H9 (cell line): ENCODE results near the gene C20orf204. TPM values are rescaled to one million over a fixed set of nuclear protein-coding genes. Genes with fewer than 3 reads are reported as not detected.

ENCODE experiments used
- DNase-seq: peaks from one replicate; pipeline ENCODE4 v3.0.0-alpha.2; 2017
- H2AFZ ChIP-seq: one replicate; pipeline ENCODE4 v1.6.1; 2013; ENCODE audit warnings: mild to moderate bottlenecking, low read length, control low read depth, moderate library complexity
- H2AK5ac ChIP-seq: 2 replicates; pipeline ENCODE4 v1.6.1; 2013; ENCODE audit warnings: low read length, control low read depth, mixed read lengths; ENCODE audit not compliant: insufficient read length
- H2BK120ac ChIP-seq: one replicate; pipeline ENCODE4 v1.6.1; 2013; ENCODE audit warnings: low read depth, mild to moderate bottlenecking, low read length, control low read depth, inconsistent platforms; ENCODE audit not compliant: poor library complexity, severe bottlenecking
- H2BK12ac ChIP-seq: 2 replicates; pipeline ENCODE4 v1.6.1; 2013; ENCODE audit warnings: low read length, control low read depth, mixed read lengths, low read depth; ENCODE audit not compliant: insufficient read length
- H2BK15ac ChIP-seq: 2 replicates; pipeline ENCODE4 v1.6.1; 2013; ENCODE audit warnings: low read depth, low read length, control low read depth
- H2BK20ac ChIP-seq: one replicate; pipeline ENCODE4 v1.6.1; 2013; ENCODE audit warnings: low read depth, mild to moderate bottlenecking, low read length, control low read depth, inconsistent platforms; ENCODE audit not compliant: poor library complexity, severe bottlenecking
- H2BK5ac ChIP-seq: 2 replicates; pipeline ENCODE4 v1.6.1; 2013; ENCODE audit warnings: low read length, control low read depth, mixed read lengths; ENCODE audit not compliant: insufficient read length
- H3K14ac ChIP-seq: 2 replicates; pipeline ENCODE4 v1.6.1; 2013; ENCODE audit warnings: low read length, control low read depth; ENCODE audit not compliant: insufficient read depth
- H3K18ac ChIP-seq: 2 replicates; pipeline ENCODE4 v1.6.1; 2013; ENCODE audit warnings: low read depth, mild to moderate bottlenecking, mixed read lengths, low read length, control low read depth; ENCODE audit not compliant: insufficient read length
- H3K23ac ChIP-seq: 2 replicates; pipeline ENCODE4 v1.6.1; 2013; ENCODE audit warnings: low read length, control low read depth, mixed read lengths, low read depth; ENCODE audit not compliant: insufficient read length
- H3K23me2 ChIP-seq: 2 replicates; pipeline ENCODE4 v1.6.1; 2013; ENCODE audit warnings: low read depth, mild to moderate bottlenecking, mixed read lengths, low read length, control low read depth; ENCODE audit not compliant: insufficient read length, poor library complexity, severe bottlenecking
- H3K27ac ChIP-seq: 2 replicates; pipeline ENCODE4 v1.5.1; 2013; ENCODE audit warnings: low read length, control low read depth, mixed read lengths, low read depth; ENCODE audit not compliant: insufficient read length
- H3K27me3 ChIP-seq: 2 replicates; pipeline ENCODE4 v1.6.1; 2013; ENCODE audit warnings: low read length, control low read depth, inconsistent platforms; ENCODE audit not compliant: insufficient read depth
- H3K4ac ChIP-seq: 2 replicates; pipeline ENCODE4 v1.6.1; 2013; ENCODE audit warnings: low read depth, mild to moderate bottlenecking, control low read depth, inconsistent platforms, low read length, moderate library complexity
- H3K4me1 ChIP-seq: 2 replicates; pipeline ENCODE4 v1.6.1; 2013; ENCODE audit warnings: low read length, control low read depth, inconsistent platforms; ENCODE audit not compliant: insufficient read depth
- H3K4me2 ChIP-seq: 2 replicates; pipeline ENCODE4 v1.6.1; 2013; ENCODE audit warnings: low read length, control low read depth, mixed read lengths; ENCODE audit not compliant: insufficient read length, insufficient read depth
- H3K56ac ChIP-seq: 2 replicates; pipeline ENCODE4 v1.6.1; 2013; ENCODE audit warnings: low read depth, mild to moderate bottlenecking, mixed read lengths, low read length, control low read depth; ENCODE audit not compliant: insufficient read length
- H3K79me1 ChIP-seq: 2 replicates; pipeline ENCODE4 v1.6.1; 2013; ENCODE audit warnings: low read depth, mild to moderate bottlenecking, moderate library complexity, low read length, control low read depth, inconsistent platforms; ENCODE audit not compliant: insufficient read depth, poor library complexity, severe bottlenecking
- H3K79me2 ChIP-seq: 2 replicates; pipeline ENCODE4 v1.6.1; 2013; ENCODE audit warnings: low read length, control low read depth, inconsistent platforms; ENCODE audit not compliant: insufficient read depth
- H3K9ac ChIP-seq: 2 replicates; pipeline ENCODE4 v1.6.1; 2013; ENCODE audit warnings: low read length, control low read depth, mixed read lengths; ENCODE audit not compliant: insufficient read length; ENCODE audit errors: extremely low read depth
- H3K9me3 ChIP-seq: one replicate; pipeline ENCODE4 v1.6.1; 2013; ENCODE audit warnings: low read depth, low read length, inconsistent platforms; ENCODE audit not compliant: control insufficient read depth
- H3T11ph ChIP-seq: one replicate; pipeline ENCODE4 v1.6.1; 2013; ENCODE audit warnings: mild to moderate bottlenecking, low read length, control low read depth, inconsistent platforms
- H4K20me1 ChIP-seq: one replicate; pipeline ENCODE4 v1.6.1; 2013; ENCODE audit not compliant: control insufficient read depth, insufficient read length, insufficient read depth
- H4K5ac ChIP-seq: 2 replicates; pipeline ENCODE4 v1.6.1; 2013; ENCODE audit warnings: low read depth, mild to moderate bottlenecking, mixed read lengths, low read length, control low read depth; ENCODE audit not compliant: insufficient read length
- H4K8ac ChIP-seq: replicated peaks from 2 replicates; pipeline ENCODE4 v1.6.1; 2013; ENCODE audit warnings: low read length, control low read depth, mixed read lengths, low read depth; ENCODE audit not compliant: insufficient read length
- H4K91ac ChIP-seq: 2 replicates; pipeline ENCODE4 v1.6.1; 2013; ENCODE audit warnings: low read depth, mild to moderate bottlenecking, moderate library complexity, mixed read lengths, low read length, control low read depth; ENCODE audit not compliant: insufficient read length
- H3K27ac Mint-ChIP-seq, 3 experiments: 2 replicates in 2 of 3; 3 replicates in 1 of 3; pipeline ENCODE4 v1.8.0; 2020 to 2021; ENCODE audit warnings: mixed read lengths in 3 of 3, mild to moderate bottlenecking in 1 of 3, moderate library complexity in 1 of 3
- H3K27me3 Mint-ChIP-seq: 2 replicates; pipeline ENCODE4 v1.8.0; 2021; ENCODE audit warnings: low read depth, mild to moderate bottlenecking, moderate library complexity, mixed read lengths
- H3K36me3 Mint-ChIP-seq, 3 experiments: 2 replicates in 2 of 3; 3 replicates in 1 of 3; pipeline ENCODE4 v1.8.0; 2020 to 2021; ENCODE audit warnings: low read depth in 3 of 3, mixed read lengths in 3 of 3; ENCODE audit not compliant: insufficient read depth in 1 of 3
- H3K4me1 Mint-ChIP-seq, 2 experiments: 2 replicates each; pipeline ENCODE4 v1.8.0; 2020; ENCODE audit warnings: mixed read lengths in 2 of 2
- H3K4me3 Mint-ChIP-seq, 2 experiments: 2 replicates in 1 of 2; 3 replicates in 1 of 2; pipeline ENCODE4 v1.8.0; 2020 to 2021; ENCODE audit warnings: mild to moderate bottlenecking in 2 of 2, mixed read lengths in 2 of 2, moderate library complexity in 1 of 2
- H3K9me3 Mint-ChIP-seq, 2 experiments: 2 replicates in 1 of 2; 3 replicates in 1 of 2; pipeline ENCODE4 v1.8.0; 2020; ENCODE audit warnings: mild to moderate bottlenecking in 2 of 2, mixed read lengths in 2 of 2, moderate library complexity in 1 of 2
- CTCF ChIP-seq: fragments of 200-600 bp; sonication (generic); conservative IDR thresholded peaks from 3 replicates; pipeline ENCODE4 v1.8.0; 2021; ENCODE audit warnings: antibody characterized with exemption, mild to moderate bottlenecking
- WGBS: extraction: QIAGEN DNeasy Blood & Tissue Kit; methylation state at CpG from one replicate; pipeline ENCODE4 v1.1.7; 2013; ENCODE audit warnings: missing lambda C conversion rate, low lambda C conversion rate, mixed read lengths; ENCODE audit not compliant: insufficient read length; ENCODE audit errors: extremely low coverage; 5-methylcytosine and 5-hydroxymethylcytosine counted together
- total RNA-seq: library from RNA; stranded (reverse); gene quantifications from 2 replicates; pipeline ENCODE4 v1.2.1, GENCODE V29; 2021

Gene C20orf204
- total RNA-seq, 1 experiment from 2014 or later: 2.2 TPM

GRCh38 chr20:64062596-64063388 is 26.8 kb downstream of the C20orf204 start, which contains the start of gene TCEA2:
TCEA2 (plus strand) TSS chr20:64063198; CDS start chr20:64063313, 115 bp downstream.
- H4K8ac ChIP-seq: no peak within 1 kb of the TSS
- no peak within 1 kb of the TSS for H3K9ac ChIP-seq
- no CpG with 5 or more reads among the region's 85 CpGs for WGBS
- peak; percentile 93 for DNase-seq
- Mint-ChIP-seq H3K27ac (peak within 1 kb of the TSS in 1 of 3 experiments; percentile 62; a peak in 2 of 7 replicates), H3K4me1 (peaks cover 31 to 39% of the 10 kb centered on the region in 2 experiments), H3K4me3 (peak within 1 kb of the TSS; percentile 77 to 84), H3K9me3 (no peaks in the 10 kb centered on the region), H3K27me3 (peaks cover 5% of the 10 kb centered on the region), H3K36me3 (no peaks in the 10 kb centered on the region; a peak in 1 of 7 replicates)
- H3T11ph ChIP-seq: no peak within 1 kb of the TSS
- no peak within 1 kb of the TSS for H2BK5ac ChIP-seq
- no peak within 1 kb of the TSS for H2AFZ ChIP-seq
- TF ChIP-seq CTCF: no peak
- H2BK120ac ChIP-seq: no peak within 1 kb of the TSS
- H3K18ac ChIP-seq: no peak within 1 kb of the TSS
- no peaks in the 10 kb centered on the region for H3K79me2 ChIP-seq
- no peak within 1 kb of the TSS for H2AK5ac ChIP-seq
- H3K23me2 ChIP-seq: peaks cover 6% of the 10 kb centered on the region
- no peaks in the 10 kb centered on the region for H3K9me3 ChIP-seq
- H3K23ac ChIP-seq: no peak within 1 kb of the TSS
- peak within 1 kb of the TSS; percentile 27; the same call in 1 of the 2 replicates for H3K14ac ChIP-seq
- no peak within 1 kb of the TSS for H4K91ac ChIP-seq
- H3K27me3 ChIP-seq: no peaks in the 10 kb centered on the region
- no peak within 1 kb of the TSS for H2BK20ac ChIP-seq
- H3K4me2 ChIP-seq: peak within 1 kb of the TSS; percentile 49
- no peaks in the 10 kb centered on the region for H3K79me1 ChIP-seq
- peaks cover 1% of the 10 kb centered on the region; the same call in 1 of the 2 replicates for H3K4me1 ChIP-seq
- H4K20me1 ChIP-seq: no peaks in the 10 kb centered on the region
- no peak within 1 kb of the TSS for H3K4ac ChIP-seq
- no peak within 1 kb of the TSS for H3K56ac ChIP-seq
- H2BK15ac ChIP-seq: no peak within 1 kb of the TSS
- no peak within 1 kb of the TSS for H2BK12ac ChIP-seq
- no peak within 1 kb of the TSS for H3K27ac ChIP-seq
- H4K5ac ChIP-seq: no peak within 1 kb of the TSS
